GM21390 (cell line): ENCODE results near the gene MBD5.
"Not testable (repeated sequence)": the region's sequence is repeated elsewhere in the genome, so short reads cannot be mapped to it uniquely, and the experiment has no call there.

Source experiments
- ATAC-seq: cut with Tn5 transposase; IDR thresholded peaks from one replicate; pipeline ENCODE4 v1.9.1; 2021; ENCODE audit not compliant: unreplicated experiment

Gene MBD5

DNA sequence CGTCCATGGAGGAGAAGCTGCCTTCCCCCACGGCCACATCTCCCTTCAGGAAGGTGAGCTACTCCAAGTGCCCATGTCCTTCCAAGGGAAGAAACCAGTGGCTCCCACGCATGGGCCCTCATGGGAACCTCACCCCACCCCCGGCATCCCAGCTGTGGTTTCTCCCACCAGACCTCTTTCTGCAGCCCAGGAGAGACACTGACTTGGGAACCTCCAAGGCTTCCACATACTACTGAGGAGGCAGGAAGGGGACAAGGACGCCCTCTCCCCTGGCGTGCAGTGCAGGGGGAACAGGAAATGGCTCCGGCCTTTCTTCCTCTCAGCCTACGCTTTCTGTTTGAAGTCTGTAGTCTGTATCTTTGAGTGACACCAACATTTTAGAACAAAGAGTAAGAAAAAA, 519.1 kb downstream of the MBD5 start:
- ATAC-seq, result no peak

- no peak for ATAC-seq
Observed at GRCh38 chr2:148541792-148542191, 520.9 kb downstream of the MBD5 start.

DNA sequence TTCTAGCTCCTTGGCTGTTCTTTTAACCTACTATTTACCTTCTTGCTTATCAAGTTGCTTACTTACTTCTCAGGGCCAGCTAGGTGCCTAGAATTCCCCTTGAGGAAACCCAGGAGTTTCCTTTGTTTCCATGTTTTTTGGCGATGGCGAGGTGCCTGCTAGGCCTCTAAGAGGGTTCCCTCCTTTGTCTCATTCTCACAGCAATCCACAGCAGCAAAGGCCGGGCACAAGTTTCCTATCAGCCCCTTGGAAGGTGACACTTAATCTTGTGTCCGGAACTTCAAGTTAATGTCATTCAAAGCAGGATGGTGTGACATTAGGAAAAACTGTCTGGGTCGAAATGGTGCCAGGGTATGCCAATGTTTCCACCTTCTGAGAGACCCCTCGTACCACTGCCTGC, 521.7 kb downstream of the MBD5 start:
- ATAC-seq, result no peak

GRCh38 chr2:148543088-148543540, 522.2 kb downstream of the MBD5 start:
- ATAC-seq, result not testable (repeated sequence)

GRCh38 chr2:148545390-148546256, 524.7 kb downstream of the MBD5 start:
- no peak for ATAC-seq

GRCh38 chr2:148546270-148546669, 525.4 kb downstream of the MBD5 start:
- no peak for ATAC-seq

DNA sequence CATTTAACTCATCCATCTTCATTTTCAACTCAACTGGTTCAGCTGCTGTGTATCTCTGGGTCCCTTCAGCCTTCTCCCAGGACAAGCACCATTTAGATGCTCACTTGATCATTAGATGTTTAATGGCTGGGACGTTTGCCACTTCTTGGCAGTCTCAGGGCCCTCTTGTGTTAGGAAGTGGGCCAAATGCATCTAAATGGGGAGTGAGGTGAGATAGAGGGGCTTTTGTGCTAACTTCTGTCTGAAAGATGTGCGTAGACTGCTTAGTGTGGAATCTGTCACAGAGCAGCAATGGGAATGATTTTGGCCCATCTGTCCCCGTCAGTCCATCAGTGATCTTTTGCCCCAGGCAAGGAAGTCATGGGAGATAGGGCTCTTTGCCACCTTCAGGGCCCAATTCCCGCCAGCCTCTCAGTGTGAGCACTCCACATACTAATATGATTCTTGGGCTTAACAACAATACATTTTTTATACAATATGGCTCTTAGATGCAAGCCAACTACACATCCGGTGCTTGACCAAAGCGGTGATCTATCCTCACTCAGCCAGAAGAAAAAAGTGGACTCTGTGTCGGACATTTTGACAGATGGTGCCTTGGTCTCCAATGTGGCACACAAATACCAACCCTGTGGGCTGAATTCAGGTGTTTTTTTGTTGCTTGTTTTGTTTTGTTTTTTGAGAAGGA, 528.0 kb downstream of the MBD5 start:
- no peak for ATAC-seq

DNA sequence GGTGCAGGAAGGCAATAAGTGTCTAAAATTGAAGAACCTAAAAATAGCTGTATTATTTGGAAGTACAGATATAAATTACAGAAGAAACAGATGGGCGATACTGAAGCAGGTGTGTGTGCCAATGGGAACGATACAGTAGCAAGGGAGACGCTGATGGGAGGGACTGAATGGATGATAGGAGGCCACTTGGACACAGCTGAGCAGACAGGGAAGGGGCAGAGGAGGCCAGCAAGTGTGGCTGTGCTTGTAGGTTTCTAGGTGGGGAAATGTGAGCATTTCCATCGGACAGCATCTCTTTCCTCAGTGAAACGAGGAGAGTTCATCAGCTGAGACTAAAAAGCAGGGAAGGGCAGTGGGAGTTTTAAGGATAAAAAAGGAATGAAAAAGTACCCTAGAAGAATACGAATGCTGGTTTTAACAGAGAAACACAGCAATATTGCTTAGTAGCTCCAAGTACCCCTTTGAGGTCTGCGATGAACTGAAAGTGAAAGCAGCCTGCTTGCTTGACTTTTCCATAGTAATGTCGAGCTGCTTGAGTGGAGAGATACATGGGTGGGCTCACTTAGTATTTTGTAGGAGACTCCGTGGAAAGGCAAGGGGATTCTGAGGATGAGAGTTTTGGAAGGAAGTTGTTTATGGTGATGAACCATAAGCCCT, 531.9 kb downstream of the MBD5 start:
- no peak for ATAC-seq

DNA sequence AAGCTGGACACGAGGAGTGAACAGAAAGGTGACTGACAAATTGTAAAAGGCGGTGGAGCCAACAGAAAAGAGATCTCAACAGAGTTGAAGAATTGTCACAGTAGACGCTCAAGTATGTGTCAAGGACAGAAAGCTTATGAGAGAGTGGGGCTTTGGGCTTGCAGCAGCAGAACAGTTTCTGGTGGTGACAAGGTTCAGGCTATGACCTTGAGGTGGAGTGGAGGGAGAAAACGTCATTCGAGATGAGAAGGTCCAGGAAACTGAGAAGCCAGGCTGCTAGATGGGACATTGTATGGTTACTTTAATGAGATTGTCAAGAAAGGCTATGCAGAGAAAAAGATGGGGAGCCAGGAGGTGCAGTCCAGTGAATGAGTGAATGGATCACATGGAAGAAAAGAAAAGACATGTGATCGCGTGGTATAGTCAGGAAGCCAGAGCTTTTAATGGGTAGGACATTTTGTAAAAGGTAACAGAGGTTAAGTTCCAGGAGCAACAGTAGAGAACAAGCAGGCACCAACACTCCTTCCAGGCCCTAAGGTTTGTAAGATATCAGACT, 532.5 kb downstream of the MBD5 start:
- ATAC-seq, result no peak

- no peak for ATAC-seq
Observed at GRCh38 chr2:148554459-148555247, 533.8 kb downstream of the MBD5 start.

GRCh38 chr2:148555622-148556294, 534.9 kb downstream of the MBD5 start:
- ATAC-seq, result no peak

GRCh38 chr2:148557844-148558436, 537.0 kb downstream of the MBD5 start:
- peak; percentile 73 for ATAC-seq

DNA sequence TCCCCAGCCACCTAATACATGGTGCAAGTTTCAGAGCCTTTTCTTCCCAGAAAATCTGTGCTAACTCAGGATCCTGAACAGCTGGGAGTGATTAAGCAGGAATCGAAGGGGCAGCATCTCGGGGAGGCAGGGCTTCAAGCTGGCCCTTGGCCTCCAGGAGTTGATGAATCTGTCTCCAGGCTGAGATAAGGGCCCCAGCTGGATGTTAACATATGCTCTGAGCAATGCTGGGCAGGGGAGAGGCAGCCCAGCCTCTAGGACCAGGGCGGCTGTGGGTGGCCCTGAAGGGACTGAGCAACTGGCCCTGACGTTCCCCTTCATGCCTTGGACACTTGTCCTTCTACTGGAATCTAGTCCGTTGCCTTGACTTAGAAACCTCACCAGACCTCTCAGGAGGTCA, 539.6 kb downstream of the MBD5 start:
- no peak for ATAC-seq

GRCh38 chr2:148561389-148561788, 540.5 kb downstream of the MBD5 start:
- ATAC-seq, result no peak

DNA sequence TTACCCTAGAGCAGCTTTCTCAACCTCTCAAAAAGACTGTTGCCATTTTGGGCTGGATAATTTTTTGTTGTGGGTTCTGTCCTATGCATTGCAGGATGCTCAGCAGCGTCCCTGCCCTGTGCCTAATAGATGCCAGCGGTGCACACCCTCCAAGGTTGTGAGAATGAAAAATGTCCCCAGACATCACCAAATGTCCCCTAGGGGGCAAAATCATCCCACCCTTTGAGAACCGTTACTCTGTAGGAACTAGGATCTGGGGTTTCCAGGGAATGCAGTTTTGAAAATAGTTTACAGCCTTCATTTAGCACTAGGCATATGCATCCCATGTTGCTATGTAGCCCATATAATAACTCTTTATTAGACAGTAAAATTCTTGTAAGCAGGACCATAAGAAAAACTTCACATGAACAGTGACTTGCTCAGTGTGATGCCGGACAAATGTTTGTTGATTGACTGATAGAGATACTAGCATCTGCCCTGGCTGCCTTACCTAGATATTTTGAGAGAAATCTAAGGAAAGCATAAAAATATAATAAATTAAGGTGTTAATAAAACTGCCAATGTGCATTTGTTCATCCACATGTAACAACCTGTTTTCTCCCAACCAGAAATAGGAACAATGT, 544.5 kb downstream of the MBD5 start:
- ATAC-seq, result no peak
